Parathyroid adenoma (tissue), 2 donors: ENCODE data around the gene RASAL2.

Experiments
- H2AFZ ChIP-seq: fragments of 300-600 bp; sonication (generic); one replicate; pipeline ENCODE4 v1.7.0; 2017; ENCODE audit warnings: antibody characterized with exemption, mild to moderate bottlenecking
- H3K27ac ChIP-seq: fragments of 300-600 bp; sonication (generic); one replicate; pipeline ENCODE4 v1.7.0; 2017
- H3K27me3 ChIP-seq: fragments of 300-600 bp; sonication (generic); one replicate; pipeline ENCODE4 v1.7.0; 2017; ENCODE audit warnings: low read length; ENCODE audit not compliant: control insufficient read depth, insufficient read depth
- H3K36me3 ChIP-seq: fragments of 300-600 bp; sonication (generic); one replicate; pipeline ENCODE4 v1.7.0; 2017; ENCODE audit warnings: low read length; ENCODE audit not compliant: control insufficient read depth, insufficient read depth
- H3K4me1 ChIP-seq: fragments of 300-600 bp; sonication (generic); one replicate; pipeline ENCODE4 v1.7.0; 2017; ENCODE audit warnings: control low read depth
- H3K4me2 ChIP-seq: fragments of 300-600 bp; sonication (generic); one replicate; pipeline ENCODE4 v1.7.0; 2017; ENCODE audit warnings: low read length
- H3K4me3 ChIP-seq: fragments of 300-600 bp; sonication (generic); one replicate; pipeline ENCODE4 v1.7.0; 2017; ENCODE audit warnings: low read depth, low read length
- H3K79me2 ChIP-seq: fragments of 300-600 bp; sonication (generic); one replicate; pipeline ENCODE4 v1.7.0; 2017; ENCODE audit warnings: control low read depth
- H3K9ac ChIP-seq: fragments of 300-600 bp; sonication (generic); one replicate; pipeline ENCODE4 v1.7.0; 2017; ENCODE audit warnings: mild to moderate bottlenecking
- H3K9me3 ChIP-seq: fragments of 300-600 bp; sonication (generic); one replicate; pipeline ENCODE4 v1.7.0; 2017; ENCODE audit warnings: low read length; ENCODE audit not compliant: control insufficient read depth
- CTCF ChIP-seq: fragments of 300-600 bp; sonication (generic); IDR thresholded peaks from one replicate; pipeline ENCODE4 v1.7.0; 2017; ENCODE audit warnings: antibody characterized with exemption, mild to moderate bottlenecking
- donor health status: primary hyperparathyroidism.

Gene RASAL2

DNA sequence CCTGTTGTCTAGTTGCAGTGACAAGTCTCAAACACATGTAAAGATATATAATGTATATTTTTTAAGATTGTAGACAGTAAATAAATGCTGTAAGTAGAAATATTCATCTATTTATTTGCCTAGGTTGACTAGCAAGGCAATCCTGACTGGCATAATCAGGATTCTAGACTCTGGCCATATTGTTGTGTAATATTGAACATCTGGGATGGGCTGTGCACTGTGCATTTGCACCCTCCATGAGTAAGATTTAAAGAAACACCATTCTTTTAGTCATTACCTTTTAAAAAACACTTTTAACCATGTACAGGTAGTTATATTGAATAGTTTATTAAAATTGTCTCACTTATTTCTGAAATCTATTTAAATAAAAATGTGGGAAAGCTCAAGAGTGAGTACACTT is 32.4 kb downstream of the RASAL2 start:
- no peak overlapping the region for H2AFZ ChIP-seq
- no peak overlapping the region for H3K27ac ChIP-seq
- H3K36me3 ChIP-seq: no peaks in the 10 kb centered on the region
- TF ChIP-seq CTCF: no peak
- H3K4me1 ChIP-seq: no peaks in the 10 kb centered on the region
- H3K4me2 ChIP-seq: no peak overlapping the region
- no peaks in the 10 kb centered on the region for H3K27me3 ChIP-seq
- no peak overlapping the region for H3K4me3 ChIP-seq
- no peak overlapping the region for H3K9ac ChIP-seq
- H3K9me3 ChIP-seq: no peaks in the 10 kb centered on the region
- no peaks in the 10 kb centered on the region for H3K79me2 ChIP-seq

GRCh38 chr1:178126741-178127185 is 32.9 kb downstream of the RASAL2 start:
- H3K79me2 ChIP-seq: no peaks in the 10 kb centered on the region
- no peak overlapping the region for H2AFZ ChIP-seq
- no peak overlapping the region for H3K4me3 ChIP-seq
- H3K27me3 ChIP-seq: no peaks in the 10 kb centered on the region
- H3K4me1 ChIP-seq: no peaks in the 10 kb centered on the region
- no peak overlapping the region for H3K4me2 ChIP-seq
- no peaks in the 10 kb centered on the region for H3K9me3 ChIP-seq
- TF ChIP-seq CTCF: no peak
- H3K27ac ChIP-seq: no peak overlapping the region
- H3K36me3 ChIP-seq: no peaks in the 10 kb centered on the region
- no peak overlapping the region for H3K9ac ChIP-seq

GRCh38 chr1:178127482-178128191 is 33.7 kb downstream of the RASAL2 start:
- H3K4me3 ChIP-seq: no peak overlapping the region
- H3K27me3 ChIP-seq: no peaks in the 10 kb centered on the region
- no peak overlapping the region for H2AFZ ChIP-seq
- H3K4me2 ChIP-seq: no peak overlapping the region
- H3K9ac ChIP-seq: no peak overlapping the region
- no peaks in the 10 kb centered on the region for H3K36me3 ChIP-seq
- H3K27ac ChIP-seq: no peak overlapping the region
- no peaks in the 10 kb centered on the region for H3K79me2 ChIP-seq
- no peaks in the 10 kb centered on the region for H3K4me1 ChIP-seq
- no peaks in the 10 kb centered on the region for H3K9me3 ChIP-seq
- TF ChIP-seq CTCF: no peak

DNA sequence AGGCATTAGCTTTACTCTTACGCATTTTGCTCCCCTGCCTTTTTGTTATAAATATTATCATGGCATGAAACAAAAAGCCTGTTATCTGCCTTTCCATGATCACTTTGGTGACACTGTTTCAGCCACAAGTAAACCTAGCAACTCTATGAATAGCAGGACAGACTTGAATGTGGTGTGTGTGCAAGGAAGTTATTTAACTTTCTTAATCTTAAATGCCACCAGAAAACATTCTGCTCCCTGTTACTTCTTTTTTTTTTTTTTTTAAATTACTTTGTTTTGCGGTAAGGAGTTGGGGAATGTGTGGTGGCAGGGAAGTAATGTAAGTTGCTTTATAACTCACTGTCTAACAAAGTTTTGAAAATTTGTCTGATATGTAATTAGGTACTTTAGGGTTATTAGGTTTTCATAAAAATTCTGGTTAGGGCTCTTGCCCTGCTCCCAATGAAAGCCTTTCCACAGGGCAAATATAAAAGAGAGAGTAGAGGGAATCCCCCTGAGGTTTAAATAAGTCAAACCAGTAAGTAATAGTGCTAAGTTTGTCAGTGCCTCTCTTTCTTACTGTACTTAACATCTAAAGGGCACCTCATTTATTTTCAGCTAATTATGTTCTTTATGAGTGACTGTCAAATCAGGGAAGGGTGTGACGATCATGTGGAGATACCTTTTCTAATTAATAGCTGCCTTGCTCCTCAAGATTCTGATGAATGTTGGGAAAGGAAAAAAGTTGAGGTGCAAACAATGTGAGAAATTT is 39.5 kb downstream of the RASAL2 start:
- TF ChIP-seq CTCF: no peak
- H3K9me3 ChIP-seq: no peaks in the 10 kb centered on the region
- H3K27me3 ChIP-seq: no peaks in the 10 kb centered on the region
- no peak overlapping the region for H3K9ac ChIP-seq
- no peak overlapping the region for H3K27ac ChIP-seq
- H3K36me3 ChIP-seq: no peaks in the 10 kb centered on the region
- H3K4me2 ChIP-seq: no peak overlapping the region
- no peak overlapping the region for H3K4me3 ChIP-seq
- no peaks in the 10 kb centered on the region for H3K79me2 ChIP-seq
- no peaks in the 10 kb centered on the region for H3K4me1 ChIP-seq
- no peak overlapping the region for H2AFZ ChIP-seq
